ENCODE results near the gene WSCD2.

- no peak for TF ChIP-seq CTCF (IDR thresholded peaks at IDR 0.05; ENCODE audit: borderline replicate concordance, extremely low read depth, low read length, poor library complexity, severe bottlenecking)
- TF ChIP-seq EZH2 (IDR thresholded peaks at IDR 0.05; ENCODE audit: borderline replicate concordance, low read depth, low read length, severe bottlenecking) = no peak
Observed at GRCh38 chr12:108194585-108194984, 65.5 kb downstream of the WSCD2 start.
